MG63 (cell line): Measurements from ENCODE around the gene MARCHF9. TPM values are rescaled to one million over a fixed set of nuclear protein-coding genes. Genes with fewer than 3 reads are reported as not detected.

Experiments
- DNase-seq: peaks from one replicate; pipeline ENCODE4 v3.0.0-alpha.2; 2020
- H3K27me3 ChIP-seq: fragments of 250-450 bp; sonication (Bioruptor Pico); 2 replicates; pipeline ENCODE4 v1.5.1; 2020; ENCODE audit warnings: mild to moderate bottlenecking, moderate library complexity
- H3K36me3 ChIP-seq: fragments of 250-450 bp; sonication (Bioruptor Pico); 2 replicates; pipeline ENCODE4 v1.5.1; 2020; ENCODE audit warnings: mild to moderate bottlenecking, moderate library complexity
- H3K4me3 ChIP-seq: fragments of 250-450 bp; sonication (Bioruptor Pico); 2 replicates; pipeline ENCODE4 v1.5.1; 2020; ENCODE audit warnings: mild to moderate bottlenecking, moderate library complexity
- H3K9me3 ChIP-seq: fragments of 250-450 bp; sonication (Bioruptor Pico); 2 replicates; pipeline ENCODE4 v1.5.1; 2020; ENCODE audit warnings: mild to moderate bottlenecking, moderate library complexity
- total RNA-seq: library from RNA; depleted of rRNA; stranded (reverse); fragments of >200 nt; shearing (Covaris generic); gene quantifications from 2 replicates; pipeline ENCODE4 v1.2.3, GENCODE V29; 2014; ENCODE audit warnings: low replicate concordance

MARCHF9 gene
- total RNA-seq, 1 experiment from 2014 or later = 4.9 TPM

GRCh38 chr12:57757771-57758170, 2.9 kb downstream of the MARCHF9 start:
- no peak for DNase-seq
- Histone ChIP-seq H3K27me3 (peaks cover 2% of the 10 kb centered on the region; the same call in 1 of the 2 replicates), H3K36me3 (no peaks in the 10 kb centered on the region), H3K9me3 (no peaks in the 10 kb centered on the region), H3K4me3 (no peak overlapping the region)

DNA sequence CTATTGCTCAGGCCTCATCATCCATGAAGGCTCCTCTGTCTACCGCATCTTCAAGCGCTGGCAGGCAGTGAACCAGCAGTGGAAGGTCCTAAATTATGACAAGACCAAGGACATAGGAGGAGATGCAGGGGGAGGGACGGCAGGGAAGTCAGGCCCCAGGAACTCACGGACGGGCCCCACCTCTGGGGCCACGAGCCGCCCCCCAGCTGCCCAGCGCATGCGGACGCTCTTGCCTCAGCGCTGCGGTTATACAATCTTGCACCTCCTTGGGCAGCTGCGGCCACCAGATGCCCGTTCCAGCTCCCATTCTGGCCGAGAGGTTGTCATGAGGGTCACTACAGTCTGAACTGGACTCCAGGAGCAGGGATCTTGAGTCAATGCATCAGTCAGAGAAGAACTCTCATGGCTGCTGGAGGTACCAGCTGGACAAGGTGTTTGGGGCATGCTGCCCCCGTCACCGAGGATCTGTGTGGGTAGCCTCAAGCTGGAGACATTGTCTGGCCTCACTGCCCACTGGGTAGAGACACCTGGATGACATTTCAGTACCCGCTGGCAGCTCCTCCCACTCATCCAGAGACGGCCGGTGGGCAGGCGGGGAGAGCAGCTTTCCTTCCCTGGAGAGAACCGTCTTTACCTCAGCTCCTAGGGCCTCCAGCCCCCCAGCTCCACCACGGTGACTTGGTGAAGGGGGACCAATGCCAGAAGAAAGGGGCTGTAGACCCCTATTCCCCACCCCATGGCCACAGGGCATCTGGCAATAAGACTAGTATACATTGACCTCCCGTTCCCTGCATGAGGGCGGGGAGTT, 3.9 kb downstream of the MARCHF9 start:
- H3K9me3 ChIP-seq = no peaks in the 10 kb centered on the region
- no peak overlapping the region for H3K4me3 ChIP-seq
- no peaks in the 10 kb centered on the region for H3K36me3 ChIP-seq
- peaks cover 3% of the 10 kb centered on the region; the same call in 1 of the 2 replicates for H3K27me3 ChIP-seq
- no peak for DNase-seq

DNA sequence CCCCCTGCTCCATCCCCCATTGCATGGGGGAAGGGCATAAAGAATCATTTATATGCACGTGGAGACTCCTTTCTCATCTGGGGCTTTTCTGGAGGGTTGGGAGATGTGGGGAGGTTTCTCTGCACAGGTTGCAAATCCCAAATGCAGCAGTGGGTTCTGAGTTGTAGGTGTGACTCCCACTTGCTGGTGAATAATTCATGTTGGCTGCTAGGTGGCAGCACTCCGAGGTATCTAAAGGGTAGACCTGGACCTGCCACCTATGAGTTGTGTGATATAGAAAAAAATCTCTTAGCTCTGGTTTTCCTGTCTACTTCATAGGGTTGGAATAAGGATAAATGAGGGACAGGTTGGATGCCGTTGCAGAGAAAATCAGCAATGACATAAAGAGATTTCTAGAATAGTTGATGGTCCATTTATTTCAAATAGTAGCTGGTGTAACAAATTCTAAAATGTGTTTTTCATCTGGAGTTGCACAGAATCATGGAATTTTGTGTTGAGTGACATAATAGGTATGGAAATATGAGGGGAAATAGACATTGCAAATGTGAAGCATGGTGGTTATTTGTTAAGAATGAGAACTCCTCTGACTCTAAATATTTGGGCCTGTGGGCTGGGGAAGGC, 4.6 kb downstream of the MARCHF9 start:
- Histone ChIP-seq H3K9me3 (no peaks in the 10 kb centered on the region), H3K4me3 (no peak overlapping the region), H3K36me3 (no peaks in the 10 kb centered on the region), H3K27me3 (peaks cover 10% of the 10 kb centered on the region)
- DNase-seq = no peak

- H3K9me3 ChIP-seq = no peaks in the 10 kb centered on the region
- no peak overlapping the region for H3K4me3 ChIP-seq
- H3K27me3 ChIP-seq = peaks cover 20% of the 10 kb centered on the region
- no peak for DNase-seq
- no peaks in the 10 kb centered on the region for H3K36me3 ChIP-seq
Measured at GRCh38 chr12:57760347-57760982, 5.6 kb downstream of the MARCHF9 start.

GRCh38 chr12:57761391-57761998, 6.6 kb downstream of the MARCHF9 start:
- Histone ChIP-seq H3K4me3 (no peak overlapping the region), H3K9me3 (no peaks in the 10 kb centered on the region), H3K27me3 (peaks cover 28% of the 10 kb centered on the region), H3K36me3 (no peaks in the 10 kb centered on the region)
- DNase-seq = no peak

DNA sequence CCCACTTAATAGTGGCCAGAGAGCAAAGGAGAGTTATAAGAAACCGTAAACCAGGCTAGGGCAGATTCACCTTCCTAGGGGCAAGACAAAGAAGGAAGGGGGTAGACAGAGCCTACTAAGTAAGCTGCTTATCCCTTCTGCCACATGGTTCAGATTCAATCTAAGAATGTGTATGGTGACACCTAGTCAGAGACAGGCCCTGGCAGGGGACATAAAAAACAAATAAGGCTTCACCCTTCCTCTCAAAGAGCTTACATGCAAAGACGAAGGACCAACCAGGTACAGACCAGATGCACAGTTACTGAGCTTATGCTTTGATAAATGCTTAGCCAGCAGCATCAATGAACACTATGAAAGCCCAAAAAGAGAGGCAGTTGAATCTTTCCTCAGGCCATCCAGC, 7.6 kb downstream of the MARCHF9 start:
- H3K27me3 ChIP-seq = peaks cover 33% of the 10 kb centered on the region
- DNase-seq = no peak
- H3K4me3 ChIP-seq = no peak overlapping the region
- no peaks in the 10 kb centered on the region for H3K9me3 ChIP-seq
- H3K36me3 ChIP-seq = no peaks in the 10 kb centered on the region

DNA sequence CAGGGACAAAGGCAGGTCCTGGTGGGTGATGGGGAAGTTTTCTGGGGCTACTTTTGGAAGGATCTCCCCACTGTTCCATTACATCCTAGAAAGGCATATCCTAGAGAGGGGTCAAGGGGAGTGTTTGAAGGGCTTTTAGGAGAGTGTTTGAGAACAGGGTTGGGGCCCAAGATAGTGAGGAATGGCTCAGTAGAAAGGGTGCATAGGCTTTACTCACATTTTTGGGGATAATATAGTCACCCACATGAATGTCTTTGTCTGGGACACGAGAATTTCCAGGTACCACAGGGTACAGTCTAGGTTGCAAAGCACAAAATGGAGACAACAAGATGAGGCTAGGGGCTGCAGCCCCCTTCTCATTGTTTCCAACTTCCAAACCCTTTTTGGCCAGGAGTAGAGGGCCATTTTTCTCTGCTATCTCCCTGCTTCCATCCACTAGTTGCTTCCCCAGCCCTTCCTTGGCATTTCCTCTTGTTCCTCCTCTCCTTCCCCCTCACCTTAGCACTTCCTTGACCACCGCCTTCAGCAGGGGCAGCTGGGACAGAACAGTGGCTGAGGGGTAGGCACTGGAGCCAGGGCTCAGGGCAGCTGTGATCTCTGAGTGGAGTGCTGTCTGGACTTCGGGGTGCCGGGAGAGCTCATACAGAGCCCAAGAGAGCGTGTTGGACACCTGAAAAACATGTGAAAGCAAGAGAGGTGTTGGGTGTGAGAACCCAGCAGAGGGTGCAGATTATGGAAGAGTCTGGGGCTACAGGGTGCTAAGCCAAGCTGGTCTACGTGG, 9.2 kb downstream of the MARCHF9 start:
- no peak for DNase-seq

GRCh38 chr12:57764662-57765002, 9.7 kb downstream of the MARCHF9 start:
- Histone ChIP-seq H3K9me3 (no peaks in the 10 kb centered on the region), H3K27me3 (peaks cover 33% of the 10 kb centered on the region), H3K4me3 (no peak overlapping the region), H3K36me3 (peaks cover 18% of the 10 kb centered on the region)
- no peak for DNase-seq

More for the DNA sequence above, 9.2 kb downstream of the MARCHF9 start:
- no peak overlapping the region for H3K4me3 ChIP-seq
- peaks cover 13% of the 10 kb centered on the region for H3K36me3 ChIP-seq
- H3K27me3 ChIP-seq = peaks cover 33% of the 10 kb centered on the region
- no peaks in the 10 kb centered on the region for H3K9me3 ChIP-seq

DNA sequence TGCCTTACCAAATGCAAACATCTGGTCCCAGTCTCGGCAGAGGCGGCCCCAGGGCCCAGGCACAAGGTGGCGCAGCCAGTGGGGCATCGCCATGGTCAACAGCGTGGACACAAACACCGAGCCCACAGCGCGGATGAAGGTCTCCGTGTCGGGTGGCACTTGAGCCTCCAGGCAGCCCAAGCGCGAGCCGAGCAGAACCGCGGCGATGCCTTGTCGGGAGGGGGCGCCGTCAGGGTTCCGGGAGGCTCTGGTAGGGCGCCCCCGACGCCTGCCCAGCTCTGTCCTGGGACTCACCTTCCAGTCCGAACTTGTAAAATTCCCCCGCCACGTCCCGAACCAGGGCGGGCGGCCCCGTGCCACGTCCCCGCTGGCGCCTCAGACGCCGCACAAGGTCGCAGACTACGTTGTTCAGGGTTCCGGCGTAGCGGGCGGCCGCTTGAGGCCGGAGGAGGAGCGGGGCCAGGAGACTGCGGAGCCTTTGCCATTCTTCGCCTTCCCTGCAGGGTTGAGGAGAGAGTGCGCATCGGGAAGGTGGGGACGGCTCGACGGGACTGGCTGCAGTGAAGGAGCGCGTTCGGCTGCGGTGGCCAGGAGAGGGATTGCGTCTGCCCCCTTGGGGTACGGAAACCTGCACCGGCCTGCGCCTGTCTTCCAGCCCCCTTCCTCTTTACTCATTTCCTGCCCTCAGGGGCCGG, 10.2 kb downstream of the MARCHF9 start:
- no peak overlapping the region for H3K4me3 ChIP-seq
- no peaks in the 10 kb centered on the region for H3K9me3 ChIP-seq
- no peak for DNase-seq
- H3K27me3 ChIP-seq = peaks cover 33% of the 10 kb centered on the region
- peaks cover 23% of the 10 kb centered on the region for H3K36me3 ChIP-seq

GRCh38 chr12:57765698-57766463, 11.0 kb downstream of the MARCHF9 start:
- H3K27me3 ChIP-seq = peaks cover 33% of the 10 kb centered on the region
- no peaks in the 10 kb centered on the region for H3K9me3 ChIP-seq
- peaks cover 31% of the 10 kb centered on the region for H3K36me3 ChIP-seq
- H3K4me3 ChIP-seq = no peak overlapping the region
- no peak for DNase-seq

DNA sequence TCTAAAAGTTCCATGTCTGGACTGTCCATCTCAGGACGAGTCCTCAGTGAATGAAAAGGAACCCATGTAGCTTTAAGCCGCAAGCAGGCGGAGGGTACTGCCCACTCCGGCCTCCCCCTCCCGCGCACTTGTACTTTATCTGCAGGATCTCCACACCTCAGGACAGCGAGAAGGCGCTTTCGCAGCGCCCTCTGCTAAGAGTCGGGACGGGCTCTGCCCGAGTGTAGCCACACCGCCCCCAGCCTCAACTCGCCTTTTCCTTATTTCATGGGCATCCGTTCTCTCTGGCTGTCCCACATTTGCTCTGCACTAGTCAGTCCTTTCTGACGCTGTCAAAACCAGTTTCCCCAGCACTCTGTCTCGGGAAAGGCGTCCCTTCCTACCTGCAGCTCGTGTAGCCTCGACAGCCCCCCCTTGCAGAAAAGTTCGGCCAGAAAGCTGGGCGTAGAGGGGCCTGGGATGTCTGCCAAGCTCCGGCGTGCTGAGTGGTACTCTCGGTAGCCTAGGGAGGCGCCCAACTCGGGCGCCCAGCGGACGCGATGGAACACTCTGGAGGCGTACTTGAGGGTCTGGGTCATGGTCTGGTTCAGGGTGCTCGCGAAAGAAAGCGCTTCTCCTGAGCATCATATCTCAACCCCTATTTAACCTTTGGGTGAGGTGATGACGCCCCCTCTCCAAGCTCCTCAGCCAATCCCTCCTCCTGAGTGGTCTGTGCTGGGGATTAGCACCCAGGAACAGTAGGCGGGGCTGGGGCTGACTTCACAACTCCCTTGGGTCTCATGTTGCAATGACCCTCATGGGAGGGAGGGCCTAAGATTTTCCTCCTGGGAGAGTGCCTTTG, 11.8 kb downstream of the MARCHF9 start, which contains the start of gene CYP27B1:
Gene CYP27B1, minus strand, starts transcription at position 615 of the 841 bp plus-strand sequence. Its CDS starts 37 bp downstream, at position 578.
- H3K27me3 ChIP-seq = peaks cover 33% of the 10 kb centered on the region

DNA sequence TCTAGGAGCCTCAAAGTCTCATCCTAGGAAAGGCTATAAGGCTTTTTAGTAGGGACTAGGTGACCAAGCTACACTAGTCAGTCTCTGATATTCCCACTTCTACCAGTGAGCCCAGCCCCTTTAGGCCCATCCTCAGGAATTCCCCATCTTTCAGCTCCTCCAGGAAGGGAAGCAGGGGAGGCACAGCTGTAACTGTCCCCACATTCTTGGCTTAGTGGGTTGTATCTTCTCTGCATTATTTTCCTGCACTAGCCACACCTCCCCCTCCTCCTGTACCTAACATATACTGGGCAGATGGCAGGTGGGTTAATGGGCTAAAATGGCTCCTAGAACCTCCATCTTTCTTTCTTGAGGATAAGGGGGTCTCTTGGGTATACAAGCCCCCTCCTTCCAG, 12.4 kb downstream of the MARCHF9 start:
- Histone ChIP-seq H3K27me3 (peaks cover 33% of the 10 kb centered on the region), H3K4me3 (no peak overlapping the region), H3K9me3 (no peaks in the 10 kb centered on the region), H3K36me3 (peaks cover 32% of the 10 kb centered on the region)
- no peak for DNase-seq

More for the DNA sequence above, 11.8 kb downstream of the MARCHF9 start, which contains the start of gene CYP27B1:
- H3K4me3 ChIP-seq = no peak within 1 kb of the TSS
- no peaks in the 10 kb centered on the region for H3K9me3 ChIP-seq
- H3K36me3 ChIP-seq = peaks cover 32% of the 10 kb centered on the region
- DNase-seq = no peak

DNA sequence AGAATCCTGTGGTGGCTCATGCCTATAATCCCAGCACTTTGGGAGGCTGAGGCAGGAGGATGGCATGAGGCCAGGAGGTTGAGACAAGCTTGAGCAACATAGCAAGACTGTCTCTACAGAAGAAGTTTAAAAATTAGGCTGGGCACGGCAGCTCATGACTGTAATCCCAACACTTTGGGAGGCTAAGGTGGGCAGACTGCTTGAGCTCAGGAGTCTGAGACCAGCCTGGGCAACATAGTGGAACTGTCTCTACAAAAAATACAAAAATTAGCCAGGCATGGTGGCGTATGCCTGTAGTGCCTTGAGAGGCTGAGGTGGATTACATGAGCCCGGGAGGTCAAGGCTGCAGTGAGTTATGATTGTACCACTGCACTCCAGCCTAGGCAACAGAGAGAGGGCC, 13.0 kb downstream of the MARCHF9 start:
- no peak overlapping the region for H3K4me3 ChIP-seq
- peaks cover 33% of the 10 kb centered on the region for H3K27me3 ChIP-seq
- H3K9me3 ChIP-seq = no peaks in the 10 kb centered on the region
- peaks cover 32% of the 10 kb centered on the region for H3K36me3 ChIP-seq
- DNase-seq = no peak

DNA sequence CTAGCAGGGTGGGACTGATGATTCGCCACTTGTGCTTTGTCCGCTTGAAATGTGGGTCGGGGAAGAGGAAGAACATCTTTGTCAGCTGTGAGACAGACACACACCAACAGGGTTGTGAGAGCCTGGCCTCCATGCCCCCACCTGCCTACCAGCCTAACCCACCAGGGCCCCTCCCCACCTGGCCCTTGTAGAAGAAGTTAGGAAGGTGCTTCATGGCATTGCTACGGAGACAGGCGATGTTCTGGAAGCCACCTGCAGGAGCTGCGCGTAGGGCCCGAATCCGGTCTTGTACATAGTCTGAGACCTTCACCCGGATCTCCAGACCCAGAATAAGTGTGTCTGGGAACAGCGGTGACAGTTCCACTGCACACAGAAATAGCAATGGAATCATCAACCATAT, 14.7 kb downstream of the MARCHF9 start:
- peaks cover 24% of the 10 kb centered on the region for H3K27me3 ChIP-seq
- no peak for DNase-seq
- no peaks in the 10 kb centered on the region for H3K9me3 ChIP-seq
- H3K36me3 ChIP-seq = peaks cover 40% of the 10 kb centered on the region
- no peak overlapping the region for H3K4me3 ChIP-seq
